Middle frontal gyrus (tissue), 1 donor: ENCODE results near the gene LMX1B.
A peak's percentile ranks its signal among the peaks of the same experiment; 100 is the strongest.
"Not testable (repeated sequence)": the region's sequence is repeated elsewhere in the genome, so short reads cannot be mapped to it uniquely, and the experiment has no call there.

Experiments used
- DNase-seq: peaks from one replicate; pipeline ENCODE4 v3.0.0-alpha.2; 2015; ENCODE audit warnings: low spot score; ENCODE audit errors: extremely low spot score

The LMX1B gene

DNA sequence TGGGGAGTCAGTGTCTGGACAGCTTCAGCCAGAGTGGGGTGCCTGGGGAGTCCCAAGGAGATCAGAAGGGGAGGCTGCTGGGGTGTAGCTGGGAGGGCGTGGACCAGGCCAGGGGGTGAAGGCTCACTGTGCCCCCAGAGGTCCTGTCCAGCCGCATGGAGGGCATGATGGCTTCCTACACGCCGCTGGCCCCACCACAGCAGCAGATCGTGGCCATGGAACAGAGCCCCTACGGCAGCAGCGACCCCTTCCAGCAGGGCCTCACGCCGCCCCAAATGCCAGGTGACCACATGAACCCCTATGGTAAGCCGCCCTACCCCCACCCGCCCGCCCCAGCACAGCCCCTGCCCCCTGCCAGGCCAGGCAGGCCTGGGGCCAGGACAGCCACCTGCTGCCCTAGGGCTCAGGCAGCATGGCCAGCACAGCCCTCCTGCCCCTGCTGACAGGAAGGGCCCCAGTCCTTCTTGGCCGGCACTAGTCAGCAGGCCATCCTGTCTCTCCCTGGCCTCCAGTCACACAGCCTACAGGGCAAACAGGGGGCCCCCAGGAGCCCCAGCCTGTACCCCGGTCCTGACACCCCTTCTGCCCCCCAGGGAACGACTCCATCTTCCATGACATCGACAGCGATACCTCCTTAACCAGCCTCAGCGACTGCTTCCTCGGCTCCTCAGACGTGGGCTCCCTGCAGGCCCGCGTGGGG, 82.1 kb downstream of the LMX1B start:
- no peak for DNase-seq

DNA sequence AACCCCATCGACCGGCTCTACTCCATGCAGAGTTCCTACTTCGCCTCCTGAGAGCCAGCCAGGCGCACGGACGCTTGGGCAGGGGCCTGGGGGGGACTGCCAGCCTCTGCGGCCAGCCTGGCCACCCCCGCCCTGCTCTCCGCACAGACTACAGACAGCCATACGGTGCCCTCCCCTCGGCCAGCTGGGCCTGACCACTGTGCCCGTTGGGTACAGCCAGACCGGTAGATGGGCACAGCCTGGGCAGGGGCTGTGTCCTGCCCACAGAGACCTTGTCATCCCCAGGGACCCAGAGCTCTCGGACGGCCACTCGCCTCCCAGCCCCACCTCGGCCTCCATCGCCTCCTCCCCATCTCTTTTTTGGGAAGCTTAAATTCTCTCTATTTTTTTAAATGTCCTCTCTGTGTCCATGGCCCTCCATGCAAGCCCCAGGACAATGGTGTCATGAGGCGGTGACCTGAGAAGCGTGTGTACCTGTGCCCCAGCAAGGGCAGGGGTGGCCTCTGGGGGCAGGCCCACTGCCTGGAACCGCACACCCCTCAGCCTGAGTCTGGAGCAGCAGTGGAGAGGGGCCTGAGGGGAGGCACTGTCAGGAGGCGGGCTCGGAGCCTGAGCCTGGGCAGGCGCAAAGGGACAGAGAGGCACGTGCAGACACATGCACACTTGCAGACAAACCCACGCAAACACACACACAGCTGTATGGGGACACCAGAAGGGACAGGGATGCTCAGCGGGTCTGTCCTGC, 82.8 kb downstream of the LMX1B start:
- no peak for DNase-seq

DNA sequence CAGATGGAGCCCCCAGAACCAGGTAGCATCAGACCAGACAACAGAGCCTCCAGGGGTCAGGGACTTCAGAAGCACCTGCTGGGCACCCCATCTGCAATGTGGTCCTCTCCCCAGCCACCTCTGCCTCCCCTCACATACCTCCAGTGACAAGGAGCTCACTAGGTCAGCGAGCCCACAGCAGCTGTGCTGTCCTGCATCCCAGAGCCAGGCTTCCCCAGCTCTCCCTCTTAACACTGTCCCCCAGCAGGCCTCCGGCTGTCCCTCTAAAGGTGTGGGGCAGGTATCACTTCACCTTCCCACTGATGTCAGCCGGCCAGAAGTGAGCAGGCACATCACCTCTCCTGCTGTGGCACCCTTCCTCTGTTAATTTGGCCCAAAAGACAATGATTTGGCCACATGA, 83.6 kb downstream of the LMX1B start:
- no peak for DNase-seq

DNA sequence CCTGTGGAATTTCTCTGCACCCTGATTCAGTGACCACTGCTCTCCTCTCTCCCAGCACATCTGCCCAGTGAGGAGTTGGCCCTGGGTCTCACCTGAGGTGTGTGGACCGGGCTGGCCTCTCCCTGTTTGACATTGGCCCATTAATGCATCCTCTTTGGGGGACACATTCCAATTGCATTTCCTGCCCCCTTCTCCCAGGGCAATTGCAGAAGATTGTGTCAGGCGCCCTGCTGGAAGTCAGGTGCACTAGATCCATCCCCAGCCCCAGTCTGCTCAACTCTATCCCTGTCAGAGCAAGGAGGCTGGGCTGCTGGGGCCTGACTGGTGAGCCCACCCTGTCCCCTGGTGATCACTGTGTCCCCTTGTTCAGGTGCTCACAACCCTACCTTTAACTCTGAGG, 84.5 kb downstream of the LMX1B start:
- DNase-seq, result no peak

DNA sequence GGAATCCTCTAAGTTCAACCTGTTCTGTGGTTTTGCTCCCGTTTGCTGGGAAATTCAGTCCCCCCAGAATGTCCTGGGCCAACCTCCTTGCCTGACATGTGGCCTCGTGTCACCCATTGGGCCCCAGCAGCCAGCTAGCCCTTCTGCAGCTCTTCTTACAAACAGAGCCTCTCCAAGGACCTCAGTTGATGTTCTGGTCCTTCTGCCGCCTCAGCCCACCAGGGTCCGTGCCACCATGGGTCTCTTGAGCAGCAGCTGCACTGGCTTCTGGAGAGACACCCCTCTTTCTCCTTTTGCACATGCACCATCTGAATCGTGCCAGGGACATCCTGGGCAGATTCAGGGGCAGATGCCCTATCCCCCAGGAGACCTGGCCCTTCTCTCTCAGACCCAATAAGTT, 85.0 kb downstream of the LMX1B start:
- no peak for DNase-seq

DNA sequence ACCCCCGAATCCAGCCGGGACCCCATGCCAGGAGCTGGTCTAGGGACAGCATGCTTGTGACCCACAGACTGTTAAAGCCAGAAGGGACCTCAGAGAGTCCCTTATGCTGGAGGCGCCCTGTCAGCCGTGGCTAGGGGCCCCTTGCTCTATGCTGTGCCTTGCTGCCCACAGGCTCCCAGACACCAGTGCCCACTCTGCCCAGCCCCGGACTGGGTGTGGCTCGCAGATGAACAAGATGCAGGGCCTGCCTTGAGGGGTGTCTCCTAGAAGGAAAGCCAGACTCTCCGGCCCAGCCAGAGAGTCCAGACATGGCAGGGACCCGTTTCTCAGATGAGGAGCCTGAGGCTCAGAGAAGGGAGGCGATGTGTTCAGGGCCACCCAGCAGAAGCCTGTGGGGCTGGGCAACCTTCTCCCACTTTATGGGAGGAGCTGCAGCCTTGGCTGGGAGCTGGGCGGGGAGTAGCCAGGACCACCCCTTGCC, 85.7 kb downstream of the LMX1B start:
- no peak for DNase-seq

DNA sequence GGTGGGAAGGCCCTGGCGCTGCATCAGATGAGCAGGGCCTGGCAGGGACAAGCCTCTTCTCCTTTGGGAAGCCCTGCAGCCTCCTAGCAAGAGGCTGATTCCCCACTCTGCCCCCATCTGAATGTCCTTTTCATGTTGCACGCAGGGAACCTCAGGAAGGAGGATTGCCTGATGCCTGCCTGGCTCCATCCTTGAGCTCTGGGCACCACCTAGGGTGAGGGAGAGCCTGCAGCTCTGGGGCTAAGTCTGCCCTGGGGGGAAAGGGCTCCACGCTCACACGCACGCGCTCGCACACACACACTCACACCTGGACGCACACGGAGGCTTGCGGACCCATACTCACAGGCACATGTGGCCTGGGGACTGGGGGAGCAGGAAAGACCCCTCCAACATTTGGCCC, 86.6 kb downstream of the LMX1B start:
- no peak for DNase-seq

DNA sequence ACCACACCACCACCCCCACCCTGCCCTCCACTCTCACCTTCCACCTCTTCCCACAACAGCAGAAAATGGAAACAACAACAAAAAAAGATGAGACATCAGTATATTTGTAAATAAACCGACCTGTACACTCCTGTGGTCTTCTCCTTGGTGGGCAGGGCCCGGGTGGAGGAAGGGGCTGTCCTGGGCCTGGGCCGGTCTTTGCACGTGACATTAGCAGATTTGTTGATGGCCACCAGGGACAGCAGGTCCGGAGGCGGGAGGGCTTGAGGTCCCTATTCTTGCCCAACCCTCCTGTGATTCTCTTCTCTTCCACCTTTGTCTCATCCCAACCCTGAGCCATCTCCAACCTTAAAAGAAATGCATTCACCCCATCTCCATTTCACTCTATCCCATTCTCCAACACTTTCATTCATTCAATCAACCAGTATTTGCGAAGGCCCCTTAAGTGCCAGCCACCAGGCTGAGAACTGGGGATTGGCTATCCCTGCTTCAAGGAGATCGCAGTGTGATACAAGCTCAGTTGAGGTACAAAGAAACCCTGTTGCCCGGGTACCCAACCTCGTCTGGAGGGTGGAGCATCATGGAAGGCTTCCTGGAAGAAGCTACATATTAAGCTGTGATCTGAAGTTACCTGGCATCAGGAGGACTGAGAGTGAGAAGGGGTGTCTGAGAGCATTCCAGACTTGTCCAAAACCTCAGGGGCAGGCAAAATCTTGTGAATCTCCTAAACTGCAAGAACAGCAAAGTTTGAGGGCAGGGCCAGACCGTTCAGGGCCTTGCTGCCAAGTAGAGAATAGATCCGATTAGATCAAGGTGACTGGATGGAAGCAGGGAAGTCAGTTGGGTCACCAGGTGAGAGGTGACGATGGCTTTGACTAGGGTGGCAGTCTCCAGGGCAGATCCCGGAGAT, 87.4 kb downstream of the LMX1B start:
- DNase-seq, result no peak

DNA sequence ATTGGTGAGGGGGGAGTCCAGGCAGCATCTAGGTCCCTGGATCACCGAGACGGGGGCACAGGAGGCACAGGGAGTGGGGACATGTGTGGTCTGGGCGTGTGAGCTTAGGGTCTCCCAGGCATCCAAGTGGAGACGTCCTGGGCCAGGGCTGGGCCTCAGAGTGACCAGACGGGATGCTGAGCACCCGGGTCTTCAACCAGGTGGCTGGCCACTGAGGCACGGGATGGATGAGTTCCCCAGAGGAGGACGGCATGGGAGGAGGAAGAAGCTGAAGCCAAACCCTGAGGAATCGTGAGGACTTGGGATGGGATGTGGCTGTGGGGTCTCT, 88.0 kb downstream of the LMX1B start:
- DNase-seq, result no peak

DNA sequence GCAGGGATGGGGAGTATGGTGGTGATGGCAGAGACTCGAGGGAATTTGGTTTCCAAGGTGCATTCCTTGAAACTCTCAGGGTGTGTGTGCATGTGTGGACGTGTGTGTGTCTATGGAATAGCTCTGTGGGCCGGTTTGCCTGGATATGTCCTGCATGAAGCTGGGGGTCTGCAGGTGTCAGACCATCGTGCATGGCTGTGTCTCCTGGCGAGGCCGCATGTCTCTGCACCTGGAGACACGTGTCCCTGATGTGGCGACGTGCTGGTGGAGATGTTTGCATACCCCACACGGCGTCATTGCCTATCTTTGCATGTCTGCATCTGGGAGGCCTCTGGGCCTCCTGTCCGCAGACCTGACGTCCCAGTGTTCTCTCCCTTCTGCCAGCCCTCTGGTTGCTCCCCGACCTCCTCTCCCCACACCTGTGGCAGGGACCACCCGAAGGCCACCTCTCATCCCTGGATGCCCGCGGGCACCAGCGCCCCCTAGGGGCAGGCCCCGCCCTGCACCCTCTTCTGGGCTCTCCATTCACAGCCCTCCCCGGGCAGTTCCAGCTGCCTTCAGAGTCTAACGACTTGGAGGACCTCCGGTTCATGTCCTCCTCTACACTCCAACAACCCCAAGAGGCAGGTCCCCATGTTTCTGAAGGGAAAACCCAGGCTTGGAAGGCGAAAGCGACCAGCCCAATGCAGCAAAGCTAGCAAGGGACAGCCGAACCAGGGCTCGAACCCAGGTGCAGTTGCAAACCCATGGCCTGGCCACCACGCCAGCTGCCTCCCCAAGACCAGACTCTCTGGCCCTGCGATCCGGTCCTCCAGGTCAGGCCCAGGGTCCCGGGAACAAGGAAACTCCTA, 88.6 kb downstream of the LMX1B start:
- DNase-seq, result no peak

DNA sequence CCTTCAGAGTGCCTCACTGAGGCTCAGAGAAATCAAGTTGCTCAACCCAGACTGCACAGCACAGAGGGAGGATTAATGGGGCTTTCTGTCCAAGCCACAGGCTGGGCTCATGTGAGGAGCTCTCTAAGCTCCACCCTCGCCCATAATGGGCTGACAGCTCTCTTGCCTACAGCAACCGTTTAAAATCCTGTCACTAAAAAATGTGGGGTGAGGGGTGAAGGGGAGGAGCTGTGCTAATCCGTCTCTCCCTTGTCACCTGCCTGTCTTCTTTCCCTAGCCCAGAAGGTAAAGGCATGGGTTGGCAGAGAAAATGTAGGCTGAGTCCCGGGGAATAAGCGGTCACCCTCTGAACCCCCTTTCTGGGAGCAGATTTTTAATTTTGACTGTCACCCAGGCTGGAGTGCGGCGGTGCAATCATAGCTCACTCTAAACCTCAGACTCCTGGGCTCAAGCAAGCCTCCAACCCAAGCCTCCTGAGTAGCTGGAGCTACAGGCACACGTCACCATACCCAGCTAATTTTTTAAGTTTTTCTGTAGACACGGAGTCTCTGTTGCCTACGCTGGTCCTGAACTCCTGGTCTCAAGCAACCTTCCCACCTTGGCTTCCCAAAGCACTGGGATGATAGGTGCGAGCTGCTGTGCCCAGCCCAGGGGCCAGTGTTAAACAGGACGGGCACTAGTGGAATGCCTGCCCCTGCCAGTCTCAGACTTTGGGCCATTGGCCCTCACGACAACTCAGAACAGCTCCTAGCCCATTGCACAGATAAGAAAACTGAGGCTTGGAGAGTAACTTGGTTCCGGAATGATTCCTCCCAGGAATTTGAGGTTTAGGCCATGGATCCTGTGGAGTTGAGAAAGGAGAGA, 89.5 kb downstream of the LMX1B start:
- no peak for DNase-seq

DNA sequence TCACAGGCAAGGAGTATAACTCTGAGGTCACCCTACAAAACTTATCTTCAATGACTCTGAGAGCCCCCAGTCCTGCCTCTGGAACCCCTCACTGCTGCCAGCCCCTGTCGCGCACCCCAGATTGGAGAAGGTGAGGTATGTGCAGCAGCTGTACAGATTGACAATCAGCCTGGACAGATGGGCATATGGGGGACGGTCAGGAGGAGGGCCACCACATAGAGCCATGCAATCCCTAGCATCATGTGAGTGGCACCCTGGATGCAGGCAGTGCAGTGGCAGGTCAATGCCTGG, 90.1 kb downstream of the LMX1B start:
- no peak for DNase-seq

DNA sequence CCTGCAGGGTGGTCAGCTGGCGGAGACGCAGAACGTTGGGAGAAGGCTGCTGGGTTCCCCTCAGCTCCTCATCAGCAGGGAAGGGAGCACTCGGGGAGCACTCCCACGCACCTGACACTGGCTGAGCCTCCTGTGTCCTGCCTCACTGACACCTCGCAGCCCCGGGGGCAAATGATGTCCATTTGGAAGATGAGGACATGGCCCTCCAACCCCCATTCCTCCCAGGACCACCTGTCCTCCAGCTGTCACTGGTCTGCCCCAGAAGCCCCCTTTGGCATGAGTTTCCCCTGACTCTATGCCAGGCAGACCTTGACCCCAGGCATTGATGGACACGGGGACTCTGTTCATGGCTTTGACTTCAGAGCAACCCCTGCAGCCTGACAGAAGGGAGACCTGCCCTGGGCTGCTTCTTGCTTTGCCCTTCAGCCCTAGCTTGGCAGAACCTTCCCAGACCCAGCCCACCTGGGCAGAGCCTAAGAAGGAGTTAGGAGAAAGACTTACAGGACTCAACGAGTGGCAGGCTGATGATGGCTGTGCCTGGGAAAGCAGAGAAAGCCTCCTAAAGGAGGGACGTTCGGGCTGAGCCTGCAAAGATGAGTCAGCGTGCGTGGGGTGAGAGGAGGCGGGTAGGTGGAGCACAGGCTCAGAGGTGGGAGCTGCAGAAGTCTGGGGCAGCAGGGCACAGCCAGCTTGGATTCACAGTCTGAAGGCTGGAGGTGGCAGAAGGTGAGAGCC, 90.6 kb downstream of the LMX1B start:
- DNase-seq, result peak; percentile 57

DNA sequence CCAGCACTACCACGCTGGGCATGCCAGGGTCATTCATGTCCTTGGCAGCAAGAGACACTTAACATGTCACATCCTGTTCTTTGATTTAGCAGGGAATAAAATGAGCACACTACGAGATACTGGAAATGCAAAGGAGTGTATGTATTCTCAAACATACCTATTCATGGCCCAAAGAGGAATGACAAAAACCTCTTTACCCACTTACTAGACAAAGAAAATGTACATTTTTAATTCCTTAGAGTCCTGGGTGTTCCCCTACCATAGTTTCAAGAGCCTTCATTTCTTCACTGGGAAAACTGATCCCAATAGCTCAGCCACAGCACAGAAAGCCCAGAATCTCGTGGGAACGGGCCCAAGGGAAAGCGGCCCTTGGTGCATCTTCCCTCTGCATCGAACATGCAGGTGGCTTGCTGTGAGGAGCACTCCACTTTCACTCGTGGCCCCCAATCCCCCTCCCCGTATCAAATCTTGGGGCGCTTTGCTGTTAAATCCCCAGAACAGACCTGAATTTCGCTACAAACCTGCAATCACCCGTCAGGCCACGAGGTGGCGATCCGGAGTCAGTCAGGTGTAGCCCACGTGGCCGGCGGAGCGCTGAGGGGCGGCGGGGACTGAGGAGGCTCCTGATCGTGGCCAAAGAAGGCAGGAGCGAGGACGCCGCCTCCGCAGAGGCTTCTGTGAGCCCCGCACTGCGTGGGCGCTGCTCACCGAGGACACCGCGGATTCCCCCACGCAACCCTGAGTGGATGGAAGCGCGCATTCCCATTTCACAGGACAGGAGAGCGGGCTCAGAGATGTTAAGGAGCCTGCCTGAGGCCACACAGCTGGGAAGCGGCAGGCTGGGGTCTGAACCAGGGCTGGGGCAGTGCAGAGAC, 91.4 kb downstream of the LMX1B start:
- DNase-seq, result peak; percentile 40

DNA sequence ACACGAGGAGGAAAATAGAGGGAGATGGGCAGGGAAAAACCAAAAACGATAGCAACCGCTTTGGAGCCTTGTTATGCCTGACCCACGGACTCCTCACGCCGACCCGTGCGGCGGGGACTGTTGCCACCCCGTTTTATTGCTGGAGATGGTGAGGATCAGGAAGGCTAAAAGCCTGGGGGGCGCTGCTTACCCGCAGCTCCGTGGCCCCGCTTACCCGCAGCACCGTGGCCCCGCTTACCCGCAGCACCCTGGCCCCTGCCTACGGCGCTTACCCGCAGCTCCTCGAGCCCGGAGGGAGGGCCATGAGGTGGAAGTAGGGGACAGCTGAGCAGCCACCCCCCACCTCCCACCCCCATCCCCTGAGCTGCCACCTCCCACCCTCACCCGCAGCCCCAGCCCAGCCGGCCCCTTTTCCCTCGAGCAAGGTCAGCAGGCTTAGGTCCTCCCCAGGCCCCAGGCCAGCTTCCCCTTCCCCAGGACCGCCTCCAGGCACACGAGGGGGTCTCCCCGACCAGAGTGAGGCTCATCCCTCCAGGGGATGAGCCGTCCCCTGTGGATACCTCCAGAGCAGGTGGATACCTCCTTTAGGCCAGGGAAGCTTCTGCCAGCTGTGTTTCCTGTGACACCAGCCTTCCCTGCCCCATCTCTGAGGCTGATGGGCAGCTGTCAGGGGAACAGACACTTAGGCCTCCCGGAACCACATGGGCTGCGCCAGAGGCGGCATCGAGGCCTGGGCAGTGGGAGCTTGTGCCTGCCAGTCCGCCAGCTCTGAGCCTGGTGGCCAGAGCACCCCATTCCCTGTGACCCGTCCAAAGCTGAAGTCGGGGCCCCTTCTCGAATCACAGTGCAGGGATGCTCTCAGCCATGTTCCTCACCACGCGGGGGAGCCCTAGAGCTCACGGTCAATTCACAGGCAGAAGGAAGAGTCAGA, 92.3 kb downstream of the LMX1B start:
- no peak for DNase-seq

DNA sequence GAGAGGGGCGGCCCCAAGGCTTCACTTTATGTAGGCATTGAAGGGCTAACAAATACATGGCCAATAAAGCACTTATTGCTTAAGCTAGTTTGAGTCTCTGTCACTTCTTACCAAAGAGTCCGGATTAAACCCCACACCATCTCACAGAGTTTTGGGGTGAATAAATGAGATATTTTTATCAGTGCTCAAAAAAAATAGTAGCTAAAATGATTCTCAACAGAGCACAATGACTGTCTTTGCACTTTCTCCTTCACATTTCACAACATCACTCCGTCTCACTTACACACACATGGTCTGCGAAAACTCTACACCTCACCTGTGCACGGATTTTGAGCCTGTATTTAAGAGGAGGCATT, 92.9 kb downstream of the LMX1B start:
- no peak for DNase-seq

DNA sequence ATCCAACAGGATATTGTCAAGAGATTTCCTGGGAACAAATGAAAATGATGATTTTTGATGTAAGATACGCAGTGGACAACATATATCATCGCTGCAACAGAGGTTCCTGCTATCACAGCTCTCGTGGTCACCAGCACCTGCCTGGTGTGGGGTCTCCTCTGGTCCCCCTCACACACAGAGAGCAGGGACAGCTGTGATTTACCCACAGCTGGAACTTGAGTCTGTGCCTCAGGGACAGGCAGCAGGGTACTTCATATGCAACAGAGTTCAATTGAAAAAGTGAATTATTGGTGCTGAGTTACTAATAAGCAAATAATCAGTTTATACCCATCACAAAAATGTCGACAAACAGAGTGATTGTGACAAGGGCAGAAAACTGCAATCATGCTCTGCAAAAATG, 93.4 kb downstream of the LMX1B start:
- DNase-seq, result no peak

DNA sequence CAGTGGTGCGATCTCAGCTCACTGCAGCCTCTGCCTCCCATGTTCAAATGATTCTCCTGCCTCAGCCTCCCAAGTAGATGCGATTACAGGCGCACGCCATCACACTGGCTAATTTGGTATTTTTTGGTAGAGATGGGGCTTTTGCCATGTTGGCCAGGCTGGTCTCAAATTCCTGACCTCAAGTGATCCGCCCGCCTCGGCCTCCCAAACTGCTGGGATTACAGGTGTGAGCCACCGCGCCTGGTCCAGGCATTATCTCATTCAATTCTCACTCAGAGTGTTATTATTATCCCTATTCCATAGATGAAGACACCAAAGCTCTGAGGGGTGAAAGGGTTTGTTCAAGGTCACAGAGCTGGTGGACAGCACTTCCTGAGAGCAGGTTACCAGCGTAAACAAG, 94.0 kb downstream of the LMX1B start:
- DNase-seq, result not testable (repeated sequence)
